H1 (cell line): ENCODE measurements around the gene RPTN. TPM values are rescaled to one million over a fixed set of nuclear protein-coding genes. Genes with fewer than 3 reads are reported as not detected.

Experiments used
- CTCF ChIA-PET: fragments of 300-600 bp; sonication (Branson Sonifier 250); formaldehyde crosslinking; loops from one replicate; lab custom pipeline; 2021; ENCODE audit not compliant: partially characterized antibody; lab: Charles Lee
- POLR2A ChIA-PET: fragments of 300-600 bp; sonication (Branson Sonifier 250); formaldehyde crosslinking; loops from one replicate; lab custom pipeline; 2021; ENCODE audit warnings: inconsistent platforms; ENCODE audit not compliant: partially characterized antibody; lab: Charles Lee
- DNase-seq, 2 experiments: peaks; one replicate each; pipeline versions ENCODE4 v3.0.0 to v3.0.0-alpha.2; 2010 to 2022; ENCODE audit warnings: low spot score in 2 of 2, low read depth in 1 of 2, mixed read lengths in 1 of 2
- FAIRE-seq: peaks from 2 replicates; lab custom pipeline; 2011; peaks lifted over from hg19 to GRCh38; lab: Jason Lieb, UNC
- H2AFZ ChIP-seq: 2 replicates; pipeline ENCODE4 v1.8.1; 2012; ENCODE audit warnings: low read length, inconsistent platforms
- H2AK5ac ChIP-seq: 2 replicates; pipeline ENCODE4 v1.6.1; 2013; ENCODE audit warnings: low read depth, low read length
- H2BK120ac ChIP-seq: replicated peaks from 2 replicates; pipeline ENCODE3; 2013; ENCODE audit warnings: low read depth, low read length, inconsistent platforms
- H2BK12ac ChIP-seq: 2 replicates; pipeline ENCODE4 v1.6.1; 2013; ENCODE audit warnings: low read depth, low read length
- H2BK15ac ChIP-seq: 2 replicates; pipeline ENCODE4 v1.6.1; 2013; ENCODE audit warnings: low read length
- H2BK20ac ChIP-seq: 2 replicates; pipeline ENCODE4 v1.6.1; 2013; ENCODE audit warnings: low read length
- H2BK5ac ChIP-seq: 2 replicates; pipeline ENCODE4 v1.6.1; 2013; ENCODE audit warnings: low read depth, low read length
- H3K14ac ChIP-seq: 2 replicates; pipeline ENCODE4 v1.6.1; 2013; ENCODE audit warnings: inconsistent platforms; ENCODE audit not compliant: insufficient read length
- H3K18ac ChIP-seq: 2 replicates; pipeline ENCODE4 v1.6.1; 2013; ENCODE audit warnings: low read length; ENCODE audit errors: extremely low read depth
- H3K23ac ChIP-seq: 2 replicates; pipeline ENCODE4 v1.6.1; 2013; ENCODE audit warnings: inconsistent platforms; ENCODE audit not compliant: insufficient read length
- H3K23me2 ChIP-seq: 2 replicates; pipeline ENCODE4 v1.6.1; 2013; ENCODE audit warnings: low read depth, low read length
- H3K27ac ChIP-seq: 2 replicates; pipeline ENCODE4 v1.6.1; 2011; ENCODE audit warnings: low read depth, low read length, inconsistent platforms
- H3K27me3 ChIP-seq, 4 experiments: replicated peaks in 1 of 4; 1 replicate in 1 of 4; 2 replicates in 3 of 4; pipeline versions ENCODE4 v1.6.1 to v1.8.1; 2011 to 2013; ENCODE audit warnings: low read length in 3 of 4, mild to moderate bottlenecking in 3 of 4, inconsistent platforms in 2 of 4, mixed read lengths in 2 of 4, moderate library complexity in 1 of 4; ENCODE audit not compliant: control insufficient read depth in 3 of 4, insufficient read depth in 3 of 4; ENCODE audit errors: extremely low read depth in 1 of 4
- H3K36me3 ChIP-seq, 4 experiments: 2 replicates each; pipeline versions ENCODE4 v1.6.1 to v1.8.1; 2011 to 2013; ENCODE audit warnings: mild to moderate bottlenecking in 4 of 4, low read length in 3 of 4, moderate library complexity in 2 of 4, control low read depth in 1 of 4, inconsistent platforms in 1 of 4; ENCODE audit not compliant: insufficient read depth in 4 of 4, control insufficient read depth in 2 of 4
- H3K4ac ChIP-seq: replicated peaks from 2 replicates; pipeline ENCODE3; 2013; ENCODE audit warnings: low read length, low read depth, mixed read lengths, inconsistent platforms; ENCODE audit not compliant: insufficient read length
- H3K4me1 ChIP-seq, 4 experiments: replicated peaks in 1 of 4; 1 replicate in 1 of 4; 2 replicates in 3 of 4; pipeline versions ENCODE4 v1.6.1 to v1.8.1; 2011 to 2013; ENCODE audit warnings: low read length in 3 of 4, inconsistent platforms in 2 of 4, mixed read lengths in 1 of 4; ENCODE audit not compliant: insufficient read depth in 4 of 4, control insufficient read depth in 3 of 4
- H3K4me2 ChIP-seq, 2 experiments: 2 replicates each; pipeline versions ENCODE4 v1.6.1 to v1.8.1; 2011 to 2013; ENCODE audit warnings: low read depth in 2 of 2, low read length in 2 of 2, control low read depth in 1 of 2, inconsistent platforms in 1 of 2, mild to moderate bottlenecking in 1 of 2; ENCODE audit not compliant: insufficient read depth in 1 of 2
- H3K4me3 ChIP-seq, 4 experiments: fragments of 200-600, 300-600 bp in 1 of 4; sonication (generic), shearing (Covaris generic), sonication (Bioruptor Twin) in 1 of 4; 2 replicates each; pipeline versions ENCODE4 v1.5.1 to v1.8.1; 2011 to 2016; ENCODE audit warnings: low read length in 4 of 4, low read depth in 3 of 4, control low read depth in 2 of 4, inconsistent platforms in 2 of 4, mild to moderate bottlenecking in 2 of 4, mixed read lengths in 1 of 4, moderate library complexity in 1 of 4; ENCODE audit not compliant: insufficient read depth in 2 of 4; ENCODE audit errors: extremely low read depth in 1 of 4
- H3K56ac ChIP-seq: replicated peaks from 2 replicates; pipeline ENCODE3; 2013; ENCODE audit warnings: low read depth, mild to moderate bottlenecking, mixed read lengths, low read length, inconsistent platforms; ENCODE audit not compliant: insufficient read length
- H3K79me1 ChIP-seq: 2 replicates; pipeline ENCODE4 v1.6.1; 2013; ENCODE audit warnings: low read depth, low read length, control low read depth
- H3K79me2 ChIP-seq, 2 experiments: 2 replicates each; pipeline versions ENCODE4 v1.6.1 to v1.8.1; 2012 to 2013; ENCODE audit warnings: low read length in 2 of 2, mild to moderate bottlenecking in 2 of 2, inconsistent platforms in 1 of 2; ENCODE audit not compliant: insufficient read depth in 2 of 2, control insufficient read depth in 1 of 2
- H3K9ac ChIP-seq, 4 experiments: replicated peaks in 1 of 4; 1 replicate in 1 of 4; 2 replicates in 3 of 4; pipeline versions ENCODE4 v1.6.1 to v1.8.1; 2011 to 2013; ENCODE audit warnings: low read depth in 3 of 4, low read length in 3 of 4, control low read depth in 2 of 4, mild to moderate bottlenecking in 2 of 4, moderate library complexity in 2 of 4, inconsistent platforms in 1 of 4; ENCODE audit errors: extremely low read depth in 1 of 4
- H3K9me3 ChIP-seq, 2 experiments: 2 replicates each; pipeline versions ENCODE4 v1.6.1 to v1.8.1; 2012 to 2013; ENCODE audit warnings: mild to moderate bottlenecking in 2 of 2, moderate library complexity in 2 of 2, control low read depth in 1 of 2, inconsistent platforms in 1 of 2, low read depth in 1 of 2, low read length in 1 of 2, mixed read lengths in 1 of 2; ENCODE audit not compliant: insufficient read depth in 2 of 2
- H4K20me1 ChIP-seq, 2 experiments: replicated peaks in 1 of 2; 2 replicates each; pipeline versions ENCODE3 to v1.8.1; 2011 to 2013; ENCODE audit warnings: inconsistent platforms in 2 of 2, low read length in 2 of 2, mild to moderate bottlenecking in 1 of 2; ENCODE audit not compliant: insufficient read depth in 2 of 2, control insufficient read depth in 1 of 2
- H4K5ac ChIP-seq: 2 replicates; pipeline ENCODE4 v1.6.1; 2013; ENCODE audit warnings: low read length, low read depth, mixed read lengths, inconsistent platforms; ENCODE audit not compliant: insufficient read length
- H4K8ac ChIP-seq: 2 replicates; pipeline ENCODE4 v1.8.0; 2013; ENCODE audit warnings: mild to moderate bottlenecking, moderate library complexity, low read length, inconsistent platforms; ENCODE audit not compliant: insufficient read depth; ENCODE audit errors: extremely low read depth
- H4K91ac ChIP-seq: replicated peaks from 2 replicates; pipeline ENCODE3; 2013; ENCODE audit warnings: low read length, mixed read lengths, inconsistent platforms; ENCODE audit not compliant: insufficient read length
- ASH2L ChIP-seq: fragments of 200-600, 300-600 bp; sonication (generic); IDR thresholded peaks from one replicate; pipeline ENCODE4 v1.7.1; 2017; ENCODE audit warnings: low read length
- CBX5 ChIP-seq: fragments of 300-800, 300-1000 bp; sonication (generic); IDR thresholded peaks from 2 replicates; pipeline ENCODE4 v1.7.1; 2016; ENCODE audit warnings: antibody characterized with exemption, low read length, low read depth
- CBX8 ChIP-seq: fragments of 300-800, 300-1000 bp; sonication (generic); IDR thresholded peaks from 2 replicates; pipeline ENCODE4 v1.7.1; 2016; ENCODE audit warnings: low read depth, low read length, borderline replicate concordance
- CHD2 ChIP-seq: IDR thresholded peaks from 2 replicates; pipeline ENCODE4 v1.6.1; 2012; ENCODE audit warnings: low read length, improper control_type of control experiment
- EGR1 ChIP-seq: IDR thresholded peaks from 2 replicates; pipeline ENCODE4 v1.6.1; 2011; ENCODE audit warnings: low read depth, low read length, borderline replicate concordance
- EP300 ChIP-seq, 2 experiments: IDR thresholded peaks; 1 replicate in 1 of 2; 2 replicates in 1 of 2; pipeline ENCODE4 v1.6.1; 2011 to 2012; ENCODE audit warnings: low read depth in 2 of 2, low read length in 2 of 2, mild to moderate bottlenecking in 2 of 2, borderline replicate concordance in 1 of 2, inconsistent platforms in 1 of 2, moderate library complexity in 1 of 2
- JUND ChIP-seq: IDR thresholded peaks from 2 replicates; pipeline ENCODE4 v1.6.1; 2011; ENCODE audit warnings: mild to moderate bottlenecking, improper control_type of control experiment, low read length
- KDM1A ChIP-seq: fragments of 200-600, 300-600 bp; sonication (generic); IDR thresholded peaks from 2 replicates; pipeline ENCODE4 v1.7.1; 2016; ENCODE audit warnings: mild to moderate bottlenecking, low read length, borderline replicate concordance
- NRF1 ChIP-seq: IDR thresholded peaks from 2 replicates; pipeline ENCODE4 v1.6.1; 2011; ENCODE audit warnings: mild to moderate bottlenecking, low read depth, low read length, improper control_type of control experiment
- POU5F1 ChIP-seq: IDR thresholded peaks from 2 replicates; pipeline ENCODE4 v1.6.1; 2011; ENCODE audit warnings: low read depth, mild to moderate bottlenecking, low read length, moderate library complexity
- RAD21 ChIP-seq, 2 experiments: IDR thresholded peaks in 1 of 2; conservative IDR thresholded peaks in 1 of 2; 2 replicates each; pipeline ENCODE4 v1.6.1; 2011; ENCODE audit warnings: low read depth in 2 of 2, low read length in 2 of 2, improper control_type of control experiment in 1 of 2, inconsistent platforms in 1 of 2, mild to moderate bottlenecking in 1 of 2, moderate library complexity in 1 of 2
- SIRT6 ChIP-seq: IDR thresholded peaks from one replicate; pipeline ENCODE4 v1.7.1; 2012; ENCODE audit warnings: low read length, inconsistent platforms
- SP2 ChIP-seq: IDR thresholded peaks from 2 replicates; pipeline ENCODE4 v1.6.1; 2012; ENCODE audit warnings: mild to moderate bottlenecking, low read length, inconsistent platforms
- TAF1 ChIP-seq: IDR thresholded peaks from 2 replicates; pipeline ENCODE4 v1.6.1; 2011; ENCODE audit warnings: mild to moderate bottlenecking, low read depth, low read length
- TBP ChIP-seq: IDR thresholded peaks from 2 replicates; pipeline ENCODE4 v1.6.1; 2011; ENCODE audit warnings: low read depth, low read length, improper control_type of control experiment
- YY1 ChIP-seq: IDR thresholded peaks from 2 replicates; pipeline ENCODE4 v1.6.1; 2011; ENCODE audit warnings: low read depth, mild to moderate bottlenecking, low read length
- WGBS, 2 experiments: shearing (Covaris generic) in 1 of 2; methylation state at CpG; one replicate each; pipeline versions ENCODE4 v1.1.6 to v1.1.7; 2013 to 2015; ENCODE audit warnings: low lambda C conversion rate in 2 of 2, mixed read lengths in 2 of 2, inconsistent platforms in 1 of 2, low coverage in 1 of 2, missing lambda C conversion rate in 1 of 2; ENCODE audit not compliant: insufficient replicate concordance in 2 of 2, insufficient coverage in 1 of 2, insufficient read length in 1 of 2; ENCODE audit errors: extremely low coverage in 1 of 2, missing lambda C conversion rate in 1 of 2; 5-methylcytosine and 5-hydroxymethylcytosine counted together
- polyA plus RNA-seq, 7 experiments: library from polyadenylated mRNA; depleted of rRNA in 3 of 7; stranded (reverse) in 5 of 7; unstranded in 2 of 7; fragments of >200 nt in 5 of 7; fragments of 200-250 nt in 2 of 7; gene quantifications; 1 replicate in 5 of 7; 2 replicates in 1 of 7; 4 replicates in 1 of 7; pipeline versions ENCODE4 v1.2.1 to v1.2.3, GENCODE V29; 2011 to 2013; ENCODE audit warnings: missing spikeins in 2 of 7, mixed read lengths in 2 of 7
- total RNA-seq: library from RNA; stranded (reverse); fragmentation: NEBNext Ultra II Directional; extraction: Animal tissue kit (Norgen Biotek cat#: 25700); gene quantifications from 2 replicates; pipeline ENCODE4 v1.2.1, GENCODE V29; 2021

The RPTN gene
- total and polyA plus RNA-seq, 2 of the 8 experiments (the other 6 are each of a cell fraction or from before 2014, with no cell fraction given): not detected

DNA sequence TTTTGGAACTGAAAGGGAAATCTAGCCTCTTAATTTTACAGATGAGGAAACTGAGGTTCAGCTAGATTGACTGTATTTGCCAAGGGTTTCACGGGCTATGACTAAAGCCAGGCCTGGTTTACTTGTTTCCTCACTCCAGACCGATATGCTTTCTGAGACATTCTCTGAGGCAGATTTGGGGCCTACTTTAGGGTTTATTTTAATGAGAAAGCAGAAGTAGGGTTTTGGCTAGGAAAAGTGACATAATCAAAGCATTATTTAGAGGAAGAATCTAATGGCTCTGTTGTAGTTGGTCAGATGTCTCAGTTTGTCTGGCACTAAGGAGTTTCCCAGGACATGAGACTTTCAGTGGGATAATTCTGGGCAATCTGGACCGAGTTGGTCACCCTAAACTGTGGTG, 1.5 kb upstream of the RPTN start:
- no peak overlapping the region for H4K8ac ChIP-seq
- POLR2A ChIA-PET: no interaction called here
- no peaks in the 10 kb centered on the region for H3K27me3 ChIP-seq
- H3K36me3 ChIP-seq: no peaks in the 10 kb centered on the region
- no peak overlapping the region for H2BK120ac ChIP-seq
- CTCF ChIA-PET: interaction anchor here (1.4 kb wide), 1 partner anchor 25 kb away, joined by 3 read pairs; no protein-coding TSS in a partner anchor
- no peak overlapping the region for H3K9ac ChIP-seq
- H3K14ac ChIP-seq: no peak overlapping the region
- H2BK5ac ChIP-seq: no peak overlapping the region
- no peak overlapping the region for H2BK12ac ChIP-seq
- H3K9me3 ChIP-seq: peaks cover 70 to 75% of the 10 kb centered on the region in 2 experiments
- H2BK20ac ChIP-seq: no peak overlapping the region
- no peaks in the 10 kb centered on the region for H3K4me1 ChIP-seq
- H3K23ac ChIP-seq: no peak overlapping the region
- no peak for FAIRE-seq
- no peak overlapping the region for H2AK5ac ChIP-seq
- H3K56ac ChIP-seq: no peak overlapping the region
- H4K20me1 ChIP-seq: no peaks in the 10 kb centered on the region
- no peaks in the 10 kb centered on the region for H3K79me1 ChIP-seq
- no peak overlapping the region for H2AFZ ChIP-seq
- no peak overlapping the region for H3K4me2 ChIP-seq
- H3K4me3 ChIP-seq: no peak overlapping the region
- H3K79me2 ChIP-seq: no peaks in the 10 kb centered on the region
- H3K27ac ChIP-seq: no peak overlapping the region
- no peak overlapping the region for H4K91ac ChIP-seq
- no peak overlapping the region for H2BK15ac ChIP-seq
- H3K4ac ChIP-seq: no peak overlapping the region
- no peaks in the 10 kb centered on the region for H3K23me2 ChIP-seq
- no peak for DNase-seq
- WGBS, 2 experiments: 48% methylated on average over 3 of the region's 3 CpGs; no CpG with 5 or more reads in 1 of the 2 experiments
- no peak overlapping the region for H3K18ac ChIP-seq
- H4K5ac ChIP-seq: no peak overlapping the region
- TF ChIP-seq YY1 (no peak), SIRT6 (no peak), CBX5 (no peak), SP2 (no peak), ASH2L (no peak), TBP (no peak), POU5F1 (no peak), CBX8 (no peak), EGR1 (no peak), JUND (no peak), RAD21 (IDR thresholded peaks at IDR 0.05 in 1 of 2, conservative IDR thresholded peaks at IDR 0.05 in 1 of 2; ENCODE audit: low read depth in 2 of 2, low read length in 2 of 2) (no peak), CHD2 (no peak), TAF1 (no peak), NRF1 (no peak), EP300 (IDR thresholded peaks at IDR 0.05; ENCODE audit: borderline replicate concordance in 1 of 2, low read depth in 2 of 2, low read length in 2 of 2) (no peak), KDM1A (no peak)
